Muscle of back (tissue), 11 donors: ENCODE data around the gene ZNF544. TPM values are rescaled to one million over a fixed set of nuclear protein-coding genes. Genes with fewer than 3 reads are reported as not detected.

Source experiments
- DNase-seq, 3 donors: peaks; one replicate each; pipeline versions ENCODE4 v3.0.0 to v3.0.0-alpha.2; 2013
- polyA plus RNA-seq, 10 donors: library from polyadenylated mRNA; unstranded; fragments of 120-200 nt; gene quantifications; one replicate each; pipeline ENCODE4 v1.2.1, GENCODE V29; 2013; ENCODE audit not compliant: insufficient read length in 10 of 10

The ZNF544 gene
- polyA plus RNA-seq, 10 donors: 11.1 to 20.5 (median 16.9) TPM

DNA sequence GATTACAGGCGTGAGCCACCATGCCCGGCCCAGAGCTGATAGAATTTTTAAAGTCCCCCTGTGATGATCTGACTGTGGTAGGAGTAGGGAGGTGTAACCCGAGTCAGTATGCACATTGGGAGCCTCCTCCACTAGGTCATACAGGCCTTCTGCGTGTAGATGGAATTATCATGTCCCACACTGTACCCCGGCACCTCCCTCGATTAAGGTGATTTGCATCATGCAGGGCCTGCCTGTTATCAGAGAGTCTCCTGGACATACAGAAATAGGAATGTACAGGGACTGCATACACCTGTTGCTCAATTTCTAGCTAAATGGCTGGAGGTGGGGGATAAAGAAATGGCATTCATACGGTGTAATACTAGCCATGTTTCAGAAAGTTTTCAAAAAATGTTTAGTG, 75.5 kb downstream of the ZNF544 start:
- no peak for DNase-seq

DNA sequence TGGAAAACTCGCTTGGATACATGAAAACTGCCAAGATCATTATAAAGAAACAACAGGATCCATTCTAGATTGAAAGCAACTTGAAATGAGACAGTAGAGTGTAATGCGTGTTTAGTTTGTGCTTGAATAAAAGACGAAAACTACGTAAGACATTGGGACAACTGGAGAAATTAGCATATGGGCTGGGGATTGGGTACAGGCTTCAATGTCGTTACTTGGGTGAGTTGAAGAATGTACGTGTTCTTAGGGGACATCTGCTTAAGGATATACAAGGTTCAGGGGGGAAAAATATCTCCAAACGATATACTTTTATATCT, 76.0 kb downstream of the ZNF544 start:
- no peak for DNase-seq

GRCh38 chr19:58305065-58305931, 76.6 kb downstream of the ZNF544 start, which contains the start of gene ERVK3-1:
ERVK3-1 (plus strand) TSS chr19:58305377; CDS start chr19:58312169, 6,792 bp downstream.
- peak; percentile 97 to 99 (median 97) for DNase-seq

DNA sequence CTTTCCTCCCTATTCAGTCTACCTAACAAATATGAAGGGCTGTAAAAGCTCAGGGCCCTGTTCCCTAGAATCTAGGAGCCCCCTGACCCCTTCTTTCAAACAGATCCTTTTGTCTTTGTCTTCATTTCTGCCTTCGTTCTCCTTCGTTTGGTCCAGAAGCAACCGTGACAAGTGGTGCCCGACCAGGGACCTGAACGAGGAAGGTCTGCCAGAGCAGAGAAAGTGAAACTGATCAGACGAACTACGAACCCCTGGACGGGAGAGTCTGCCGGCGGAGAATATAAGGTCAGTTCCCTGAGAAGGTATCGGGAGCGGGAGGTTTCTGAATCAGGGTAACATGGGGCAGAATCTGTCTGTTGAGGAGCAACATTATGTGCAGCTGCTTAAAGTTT, 77.2 kb downstream of the ZNF544 start:
- no peak for DNase-seq

DNA sequence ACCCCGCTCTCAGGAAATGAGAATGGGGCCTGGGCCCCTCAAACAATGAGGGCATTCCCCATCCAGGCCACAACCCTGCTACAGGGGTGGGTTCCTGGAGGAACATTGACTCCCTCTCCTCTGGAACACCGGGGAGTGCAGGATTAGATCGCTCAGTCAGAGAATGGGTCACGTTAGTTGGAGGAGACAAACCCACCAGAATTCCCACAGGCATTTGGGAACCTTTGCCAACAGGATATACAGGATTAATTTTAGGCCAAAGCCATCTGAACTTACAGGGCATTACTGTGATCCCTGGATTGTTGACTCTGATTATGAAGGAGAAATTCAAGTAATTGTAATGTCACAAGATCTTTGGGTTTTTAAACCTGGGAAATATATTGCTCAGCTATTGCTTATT, 79.0 kb downstream of the ZNF544 start:
- DNase-seq: no peak

- peak in 2 of 3 donors; percentile 10 to 30 for DNase-seq
Observed at GRCh38 chr19:58310685-58311084, 82.0 kb downstream of the ZNF544 start.

- no peak for DNase-seq
Observed at GRCh38 chr19:58311345-58311865, 82.7 kb downstream of the ZNF544 start.

Other genes with a start within 250 kb of the ZNF544 start
- 10 to 100 TPM in 8 of 10 donors, 1 to 10 TPM in 2; 9.1 to 14.2 (median 11.8) TPM for gene ZNF606, start 226.1 kb upstream of the ZNF544 start, polyA plus RNA-seq
- 1 to 10 TPM in 4 of 10 donors, under 1 TPM in 6; 0.48 to 1.5 (median 0.91) TPM for gene ZSCAN1, start 194.9 kb upstream of the ZNF544 start, polyA plus RNA-seq
- gene ZNF135, start 169.6 kb upstream of the ZNF544 start, polyA plus RNA-seq: 10 to 100 TPM in 9 of 10 donors, 1 to 10 TPM in 1; 9.9 to 19.1 (median 13.7) TPM
- gene ZSCAN18, start 130.7 kb upstream of the ZNF544 start, polyA plus RNA-seq: 10 to 100 TPM; 50.1 to 66.8 (median 56.6) TPM
- gene ZNF329, start 78.1 kb upstream of the ZNF544 start, polyA plus RNA-seq: 10 to 100 TPM; 10.5 to 14.5 (median 11.5) TPM
- 10 to 100 TPM in 3 of 10 donors, 1 to 10 TPM in 7; 7.5 to 11.7 (median 9.7) TPM for gene ZNF274, start 45.9 kb upstream of the ZNF544 start, polyA plus RNA-seq
- gene ZNF8, start 50.0 kb downstream of the ZNF544 start, polyA plus RNA-seq: 1 to 10 TPM; 4.0 to 6.7 (median 5.3) TPM
- gene ERVK3-1, start 76.5 kb downstream of the ZNF544 start, polyA plus RNA-seq: 10 to 100 TPM; 23.7 to 34.9 (median 30.5) TPM
- gene ZSCAN22, start 98.1 kb downstream of the ZNF544 start, polyA plus RNA-seq: 1 to 10 TPM; 2.7 to 3.4 (median 2.9) TPM
- gene A1BG, start 124.6 kb downstream of the ZNF544 start, polyA plus RNA-seq: 1 to 10 TPM; 1.1 to 7.3 (median 3.2) TPM
- 1 to 10 TPM; 1.8 to 3.5 (median 2.1) TPM for gene ZNF497, start 133.8 kb downstream of the ZNF544 start, polyA plus RNA-seq
- gene ZNF837, start 152.1 kb downstream of the ZNF544 start, polyA plus RNA-seq: 1 to 10 TPM in 7 of 10 donors, under 1 TPM in 3; 0.36 to 2.7 (median 1.3) TPM
- gene RPS5, start 158.4 kb downstream of the ZNF544 start, polyA plus RNA-seq: 1,000 to 10,000 TPM; 1,378 to 1,791 (median 1,640) TPM
- under 1 TPM in 1 of 10 donors, not detected in 9; 0.17 TPM for gene RNF225, start 166.7 kb downstream of the ZNF544 start, polyA plus RNA-seq
- gene ZNF584, start 179.7 kb downstream of the ZNF544 start, polyA plus RNA-seq: 1 to 10 TPM; 4.5 to 7.6 (median 5.7) TPM
- 1 to 10 TPM; 3.8 to 5.6 (median 5.0) TPM for gene ZNF132, start 211.2 kb downstream of the ZNF544 start, polyA plus RNA-seq
- 1 to 10 TPM; 2.3 to 4.2 (median 3.4) TPM for gene ZNF324B, start 222.7 kb downstream of the ZNF544 start, polyA plus RNA-seq
- gene ZNF324, start 238.2 kb downstream of the ZNF544 start, polyA plus RNA-seq: 1 to 10 TPM; 3.3 to 6.4 (median 5.0) TPM
- gene ZNF446, start 247.4 kb downstream of the ZNF544 start, polyA plus RNA-seq: 1 to 10 TPM; 5.2 to 9.3 (median 6.4) TPM